Stimulated activated CD8-positive, alpha-beta memory T cell treated with anti-CD3 and anti-CD28 coated beads, Interleukin-4, amount 100 ng/mL, for 4 hours (primary cell): ENCODE results near the gene RAD51B.
A peak's percentile ranks its signal among the peaks of the same experiment; 100 is the strongest.

Source experiments
- DNase-seq, 2 donors: peaks; one replicate each; pipeline ENCODE4 v3.0.0-alpha.2; 2020; ENCODE audit warnings: low read depth in 2 of 2, low spot score in 1 of 2

RAD51B gene

GRCh38 chr14:68624541-68625220, 805.1 kb downstream of the RAD51B start:
- DNase-seq, result no peak

GRCh38 chr14:68625366-68626090, 805.9 kb downstream of the RAD51B start:
- no peak for DNase-seq

GRCh38 chr14:68626386-68626785, 806.8 kb downstream of the RAD51B start:
- no peak for DNase-seq

GRCh38 chr14:68627050-68627867, 807.7 kb downstream of the RAD51B start:
- DNase-seq, result no peak

GRCh38 chr14:68627868-68628604, 808.5 kb downstream of the RAD51B start:
- peak; percentile 24 to 30 for DNase-seq

- DNase-seq, result no peak
Observed at GRCh38 chr14:68628605-68629310, 809.2 kb downstream of the RAD51B start.

- DNase-seq, result no peak
Observed at GRCh38 chr14:68630081-68630571, 810.5 kb downstream of the RAD51B start.

- no peak for DNase-seq
Observed at GRCh38 chr14:68630611-68631393, 811.2 kb downstream of the RAD51B start.

- DNase-seq, result no peak
Observed at GRCh38 chr14:68631394-68632053, 811.9 kb downstream of the RAD51B start.

- DNase-seq, result no peak
Observed at GRCh38 chr14:68632054-68632895, 812.7 kb downstream of the RAD51B start.

GRCh38 chr14:68633131-68633991, 813.8 kb downstream of the RAD51B start:
- DNase-seq, result no peak

GRCh38 chr14:68634332-68634731, 814.8 kb downstream of the RAD51B start:
- no peak for DNase-seq

GRCh38 chr14:68634874-68635595, 815.5 kb downstream of the RAD51B start:
- DNase-seq, result no peak

GRCh38 chr14:68636597-68636996, 817.0 kb downstream of the RAD51B start:
- no peak for DNase-seq

GRCh38 chr14:68637106-68638021, 817.8 kb downstream of the RAD51B start:
- no peak for DNase-seq
